ENCODE measurements around the gene BUD31.

GRCh38 chr7:99457050-99457649 lies 48.4 kb downstream of the BUD31 start:
- TF ChIP-seq CTCF (IDR thresholded peaks at IDR 0.05) (no peak), POLR2AphosphoS5 (IDR thresholded peaks at IDR 0.05) (no peak), POLR2A (IDR thresholded peaks at IDR 0.05) (no peak)
